ENCODE measurements around the gene RBM46. TPM values are rescaled to one million over a fixed set of nuclear protein-coding genes. Genes with fewer than 3 reads are reported as not detected.

Gene RBM46
- total RNA-seq, 2 donors from 2014 or later: not detected

GRCh38 chr4:154760895-154761294 is 20.2 kb upstream of the RBM46 start:
- no peaks in the 10 kb centered on the region for H3K4me1 Mint-ChIP-seq (ENCODE audit: low read depth)

GRCh38 chr4:154778264-154778663 is 2.8 kb upstream of the RBM46 start:
- Mint-ChIP-seq H3K4me1 (ENCODE audit: low read depth) (no peaks in the 10 kb centered on the region), H3K27ac (no peak overlapping the region), H3K36me3 (ENCODE audit: insufficient read depth in 2 of 2) (no peaks in the 10 kb centered on the region), H3K27me3 (ENCODE audit: low read depth) (peaks cover 8% of the 10 kb centered on the region), H3K9me3 (peaks cover 0 to 5% of the 10 kb centered on the region in 2 donors), H3K4me3 (no peak overlapping the region)
- no peak for ATAC-seq (replicated peaks in 1 of 2)
- no peak for DNase-seq

More at GRCh38 chr4:154760895-154761294, 20.2 kb upstream of the RBM46 start:
- H3K27me3 Mint-ChIP-seq (ENCODE audit: low read depth): no peaks in the 10 kb centered on the region
- DNase-seq (no peak), ATAC-seq (replicated peaks in 1 of 2) (no peak)
- no peaks in the 10 kb centered on the region for H3K9me3 Mint-ChIP-seq
- H3K36me3 Mint-ChIP-seq (ENCODE audit: insufficient read depth in 2 of 2): no peaks in the 10 kb centered on the region
- H3K4me3 Mint-ChIP-seq: no peak overlapping the region
- no peak overlapping the region for H3K27ac Mint-ChIP-seq

GRCh38 chr4:154779362-154779947 is 1.6 kb upstream of the RBM46 start:
- ATAC-seq (replicated peaks in 1 of 2): no peak
- H3K27me3 Mint-ChIP-seq (ENCODE audit: low read depth): peaks cover 8% of the 10 kb centered on the region

GRCh38 chr4:154781983-154782293 is 866 bp downstream of the RBM46 start:
- H3K4me3 Mint-ChIP-seq: no peak overlapping the region
- no peaks in the 10 kb centered on the region for H3K4me1 Mint-ChIP-seq (ENCODE audit: low read depth)
- H3K36me3 Mint-ChIP-seq (ENCODE audit: insufficient read depth in 2 of 2): no peaks in the 10 kb centered on the region
- DNase-seq (no peak), ATAC-seq (replicated peaks in 1 of 2) (no peak)
- H3K27me3 Mint-ChIP-seq (ENCODE audit: low read depth): peaks cover 8% of the 10 kb centered on the region
- no peak overlapping the region for H3K27ac Mint-ChIP-seq
- no peaks in the 10 kb centered on the region for H3K9me3 Mint-ChIP-seq

More at GRCh38 chr4:154779362-154779947, 1.6 kb upstream of the RBM46 start:
- no peaks in the 10 kb centered on the region for H3K4me1 Mint-ChIP-seq (ENCODE audit: low read depth)
- H3K27ac Mint-ChIP-seq: no peak overlapping the region
- no peak for DNase-seq
- H3K36me3 Mint-ChIP-seq (ENCODE audit: insufficient read depth in 2 of 2): no peaks in the 10 kb centered on the region
- no peak overlapping the region for H3K4me3 Mint-ChIP-seq
- H3K9me3 Mint-ChIP-seq: peaks cover 0 to 4% of the 10 kb centered on the region in 2 donors

- ATAC-seq (replicated peaks in 1 of 2) (no peak), DNase-seq (no peak)
- H3K4me1 Mint-ChIP-seq (ENCODE audit: low read depth): no peaks in the 10 kb centered on the region
- H3K36me3 Mint-ChIP-seq (ENCODE audit: insufficient read depth in 2 of 2): no peaks in the 10 kb centered on the region
- H3K9me3 Mint-ChIP-seq: no peaks in the 10 kb centered on the region
- no peaks in the 10 kb centered on the region for H3K27me3 Mint-ChIP-seq (ENCODE audit: low read depth)
- H3K27ac Mint-ChIP-seq: no peak overlapping the region
- peak overlapping the region in 1 of 2 donors; percentile 41 for H3K4me3 Mint-ChIP-seq
Measured at GRCh38 chr4:154807042-154807630, 26.1 kb downstream of the RBM46 start.

- Mint-ChIP-seq H3K27ac (no peak overlapping the region), H3K36me3 (ENCODE audit: insufficient read depth in 2 of 2) (no peaks in the 10 kb centered on the region), H3K27me3 (ENCODE audit: low read depth) (no peaks in the 10 kb centered on the region), H3K4me1 (ENCODE audit: low read depth) (no peaks in the 10 kb centered on the region), H3K9me3 (peaks cover 0 to 1% of the 10 kb centered on the region in 2 donors), H3K4me3 (no peak overlapping the region)
- DNase-seq (no peak), ATAC-seq (replicated peaks in 1 of 2) (no peak)
Measured at GRCh38 chr4:154818230-154818629, 37.2 kb downstream of the RBM46 start.

GRCh38 chr4:154822775-154823174 is 41.7 kb downstream of the RBM46 start:
- Mint-ChIP-seq H3K9me3 (peaks cover 0 to 1% of the 10 kb centered on the region in 2 donors), H3K36me3 (ENCODE audit: insufficient read depth in 2 of 2) (no peaks in the 10 kb centered on the region), H3K27me3 (ENCODE audit: low read depth) (no peaks in the 10 kb centered on the region), H3K4me3 (no peak overlapping the region), H3K4me1 (ENCODE audit: low read depth) (no peaks in the 10 kb centered on the region), H3K27ac (no peak overlapping the region)
- ATAC-seq (replicated peaks in 1 of 2) (no peak), DNase-seq (no peak)

GRCh38 chr4:154836030-154836429 is 55.0 kb downstream of the RBM46 start:
- ATAC-seq (replicated peaks in 1 of 2) (no peak), DNase-seq (no peak)
- Mint-ChIP-seq H3K4me1 (ENCODE audit: low read depth) (no peaks in the 10 kb centered on the region), H3K9me3 (peaks cover 2 to 13% of the 10 kb centered on the region in 2 donors), H3K27me3 (ENCODE audit: low read depth) (no peaks in the 10 kb centered on the region), H3K36me3 (ENCODE audit: insufficient read depth in 2 of 2) (peaks cover 2% of the 10 kb centered on the region in 2 donors), H3K4me3 (no peak overlapping the region), H3K27ac (no peak overlapping the region)

- no peak for DNase-seq
Measured at GRCh38 chr4:154836513-154836912, 55.4 kb downstream of the RBM46 start.

GRCh38 chr4:154838155-154838554 is 57.1 kb downstream of the RBM46 start:
- ATAC-seq (replicated peaks in 1 of 2): no peak
- Mint-ChIP-seq H3K27ac (no peak overlapping the region), H3K4me3 (no peak overlapping the region)

More at GRCh38 chr4:154836513-154836912, 55.4 kb downstream of the RBM46 start:
- Mint-ChIP-seq H3K4me1 (ENCODE audit: low read depth) (no peaks in the 10 kb centered on the region), H3K27ac (no peak overlapping the region), H3K27me3 (ENCODE audit: low read depth) (no peaks in the 10 kb centered on the region), H3K4me3 (no peak overlapping the region), H3K36me3 (ENCODE audit: insufficient read depth in 2 of 2) (peaks cover 2% of the 10 kb centered on the region in 2 donors), H3K9me3 (peaks cover 2 to 10% of the 10 kb centered on the region in 2 donors)
- ATAC-seq (replicated peaks in 1 of 2): no peak

GRCh38 chr4:154838694-154839093 is 57.6 kb downstream of the RBM46 start:
- H3K36me3 Mint-ChIP-seq (ENCODE audit: insufficient read depth in 2 of 2): peaks cover 0 to under 1% of the 10 kb centered on the region in 2 donors
- no peak overlapping the region for H3K4me3 Mint-ChIP-seq
- ATAC-seq (replicated peaks in 1 of 2): no peak
- peaks cover 0 to 6% of the 10 kb centered on the region in 2 donors for H3K9me3 Mint-ChIP-seq
- no peak for DNase-seq
- no peaks in the 10 kb centered on the region for H3K27me3 Mint-ChIP-seq (ENCODE audit: low read depth)
- no peak overlapping the region for H3K27ac Mint-ChIP-seq
- no peaks in the 10 kb centered on the region for H3K4me1 Mint-ChIP-seq (ENCODE audit: low read depth)

More at GRCh38 chr4:154838155-154838554, 57.1 kb downstream of the RBM46 start:
- Mint-ChIP-seq H3K4me1 (ENCODE audit: low read depth) (no peaks in the 10 kb centered on the region), H3K27me3 (ENCODE audit: low read depth) (no peaks in the 10 kb centered on the region), H3K36me3 (ENCODE audit: insufficient read depth in 2 of 2) (peaks cover 0 to 2% of the 10 kb centered on the region in 2 donors), H3K9me3 (peaks cover 0 to 8% of the 10 kb centered on the region in 2 donors)
- no peak for DNase-seq

- Mint-ChIP-seq H3K9me3 (no peaks in the 10 kb centered on the region), H3K27ac (no peak overlapping the region), H3K27me3 (ENCODE audit: low read depth) (no peaks in the 10 kb centered on the region), H3K36me3 (ENCODE audit: insufficient read depth in 2 of 2) (no peaks in the 10 kb centered on the region), H3K4me3 (no peak overlapping the region), H3K4me1 (ENCODE audit: low read depth) (no peaks in the 10 kb centered on the region)
- no peak for DNase-seq
- no peak for ATAC-seq (replicated peaks in 1 of 2)
Measured at GRCh38 chr4:154854362-154854761, 73.3 kb downstream of the RBM46 start.

GRCh38 chr4:154858166-154858565 is 77.1 kb downstream of the RBM46 start:
- DNase-seq (no peak), ATAC-seq (replicated peaks in 1 of 2) (no peak)
- no peaks in the 10 kb centered on the region for H3K4me1 Mint-ChIP-seq (ENCODE audit: low read depth)
- no peak overlapping the region for H3K27ac Mint-ChIP-seq
- peaks cover 0 to 2% of the 10 kb centered on the region in 2 donors for H3K9me3 Mint-ChIP-seq
- H3K27me3 Mint-ChIP-seq (ENCODE audit: low read depth): no peaks in the 10 kb centered on the region
- H3K36me3 Mint-ChIP-seq (ENCODE audit: insufficient read depth in 2 of 2): peaks cover 0 to under 1% of the 10 kb centered on the region in 2 donors
- no peak overlapping the region for H3K4me3 Mint-ChIP-seq

Data from activated T-cell treated with anti-CD3 and anti-CD28 coated beads, Interleukin-2, amount 50 U/mL, for 72 hours (primary cell).